ENCODE data around the gene ARL6IP4. TPM values are rescaled to one million over a fixed set of nuclear protein-coding genes. Genes with fewer than 3 reads are reported as not detected.

The ARL6IP4 gene
- total RNA-seq, 1 experiment from 2014 or later = 132 TPM

DNA sequence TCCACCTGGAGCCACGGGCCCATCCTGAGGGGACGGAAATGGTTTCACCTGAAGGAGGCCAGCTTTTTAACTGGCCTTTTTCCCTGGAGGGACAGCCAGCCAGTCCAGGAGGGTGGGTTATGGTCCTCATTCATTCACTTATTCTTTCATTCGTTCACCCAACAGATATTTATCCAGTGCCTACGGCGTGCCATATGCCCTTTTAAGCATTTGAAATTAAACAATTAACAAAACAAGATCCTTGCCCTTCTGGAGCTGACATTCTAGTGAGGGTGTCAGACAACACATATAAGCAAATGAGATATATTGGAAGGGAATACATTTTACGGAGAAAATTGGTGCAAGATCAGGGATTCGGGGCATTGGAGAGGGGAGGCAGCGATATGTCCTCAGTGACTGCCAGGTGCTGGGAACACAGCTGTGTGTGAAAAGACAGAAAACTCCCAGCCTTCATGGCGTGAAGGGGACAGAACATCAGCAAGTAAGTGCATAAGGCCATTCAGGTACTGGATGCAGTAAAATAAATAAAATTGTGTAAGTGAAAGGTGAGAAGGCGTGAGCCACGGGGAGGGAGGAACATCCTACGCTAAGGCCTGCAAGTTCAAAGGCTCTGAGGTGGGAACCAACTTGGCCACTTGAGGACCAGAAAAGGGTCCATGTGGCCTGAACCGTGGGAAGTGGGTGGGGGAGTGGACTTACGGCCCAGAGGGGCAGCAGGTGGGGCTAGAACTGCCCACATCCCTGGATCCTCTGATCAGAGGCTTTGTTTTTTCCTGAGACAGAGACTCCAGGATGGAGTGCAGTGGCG, 13.5 kb upstream of the ARL6IP4 start:
- Histone ChIP-seq H3K4me1 (ENCODE audit: insufficient read depth, low read length) (no peaks in the 10 kb centered on the region), H2BK20ac (ENCODE audit: low read depth, low read length, poor library complexity, severe bottlenecking) (no peak overlapping the region), H3K9ac (ENCODE audit: extremely low read depth, insufficient read length, low read length) (no peak overlapping the region), H3K79me1 (ENCODE audit: insufficient read depth, low read depth, low read length, poor library complexity, severe bottlenecking) (no peaks in the 10 kb centered on the region), H2BK15ac (ENCODE audit: low read depth, low read length) (no peak overlapping the region), H4K5ac (ENCODE audit: insufficient read length, low read depth, low read length) (no peak overlapping the region), H2AFZ (ENCODE audit: low read length) (no peak overlapping the region), H3K18ac (ENCODE audit: insufficient read length, low read depth, low read length) (no peak overlapping the region), H2BK120ac (ENCODE audit: low read depth, low read length, poor library complexity, severe bottlenecking) (no peak overlapping the region), H3K4me2 (ENCODE audit: insufficient read depth, insufficient read length, low read length) (no peak overlapping the region), H3K56ac (ENCODE audit: insufficient read length, low read depth, low read length) (no peak overlapping the region), H3K79me2 (ENCODE audit: insufficient read depth, low read length) (no peaks in the 10 kb centered on the region), H3K23me2 (ENCODE audit: insufficient read length, low read depth, low read length, poor library complexity, severe bottlenecking) (peaks cover 6% of the 10 kb centered on the region), H3K23ac (ENCODE audit: insufficient read length, low read depth, low read length) (no peak overlapping the region), H2BK5ac (ENCODE audit: insufficient read length, low read length) (no peak overlapping the region), H4K20me1 (ENCODE audit: control insufficient read depth, insufficient read depth, insufficient read length) (no peaks in the 10 kb centered on the region), H4K91ac (ENCODE audit: insufficient read length, low read depth, low read length) (no peak overlapping the region), H3T11ph (ENCODE audit: low read length) (no peak overlapping the region), H3K9me3 (ENCODE audit: control insufficient read depth, low read depth, low read length) (no peaks in the 10 kb centered on the region), H2BK12ac (ENCODE audit: insufficient read length, low read depth, low read length) (no peak overlapping the region), H4K8ac (replicated peaks; ENCODE audit: insufficient read length, low read depth, low read length) (no peak overlapping the region), H2AK5ac (ENCODE audit: insufficient read length, low read length) (no peak overlapping the region), H3K4ac (ENCODE audit: low read depth, low read length) (no peak overlapping the region), H3K14ac (ENCODE audit: insufficient read depth, low read length) (no peak overlapping the region), H3K27ac (ENCODE audit: insufficient read length, low read depth, low read length) (no peak overlapping the region), H3K27me3 (ENCODE audit: insufficient read depth, low read length) (no peaks in the 10 kb centered on the region)
- peaks cover 5 to 17% of the 10 kb centered on the region in 2 experiments for H3K4me1 Mint-ChIP-seq
- no peak overlapping the region for H3K27ac Mint-ChIP-seq
- H3K4me3 Mint-ChIP-seq = peak overlapping the region; percentile 11 to 24; a peak in 3 of 5 replicates
- peaks cover 23% of the 10 kb centered on the region for H3K27me3 Mint-ChIP-seq (ENCODE audit: low read depth)
- no peak for DNase-seq
- no peaks in the 10 kb centered on the region for H3K36me3 Mint-ChIP-seq (ENCODE audit: insufficient read depth in 1 of 3, low read depth in 3 of 3)
- no CpG with 5 or more reads among the region's 15 CpGs for WGBS (ENCODE audit: extremely low coverage, insufficient read length, low lambda C conversion rate)
- TF ChIP-seq, protein P1, sequence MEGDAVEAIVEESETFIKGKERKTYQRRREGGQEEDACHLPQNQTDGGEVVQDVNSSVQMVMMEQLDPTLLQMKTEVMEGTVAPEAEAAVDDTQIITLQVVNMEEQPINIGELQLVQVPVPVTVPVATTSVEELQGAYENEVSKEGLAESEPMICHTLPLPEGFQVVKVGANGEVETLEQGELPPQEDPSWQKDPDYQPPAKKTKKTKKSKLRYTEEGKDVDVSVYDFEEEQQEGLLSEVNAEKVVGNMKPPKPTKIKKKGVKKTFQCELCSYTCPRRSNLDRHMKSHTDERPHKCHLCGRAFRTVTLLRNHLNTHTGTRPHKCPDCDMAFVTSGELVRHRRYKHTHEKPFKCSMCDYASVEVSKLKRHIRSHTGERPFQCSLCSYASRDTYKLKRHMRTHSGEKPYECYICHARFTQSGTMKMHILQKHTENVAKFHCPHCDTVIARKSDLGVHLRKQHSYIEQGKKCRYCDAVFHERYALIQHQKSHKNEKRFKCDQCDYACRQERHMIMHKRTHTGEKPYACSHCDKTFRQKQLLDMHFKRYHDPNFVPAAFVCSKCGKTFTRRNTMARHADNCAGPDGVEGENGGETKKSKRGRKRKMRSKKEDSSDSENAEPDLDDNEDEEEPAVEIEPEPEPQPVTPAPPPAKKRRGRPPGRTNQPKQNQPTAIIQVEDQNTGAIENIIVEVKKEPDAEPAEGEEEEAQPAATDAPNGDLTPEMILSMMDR (conservative IDR thresholded peaks at IDR 0.05) = no peak
- no peaks in the 10 kb centered on the region for H3K9me3 Mint-ChIP-seq
